ENCODE results near the gene BAX.
A peak's percentile ranks its signal among the peaks of the same experiment; 100 is the strongest.

Gene BAX

DNA sequence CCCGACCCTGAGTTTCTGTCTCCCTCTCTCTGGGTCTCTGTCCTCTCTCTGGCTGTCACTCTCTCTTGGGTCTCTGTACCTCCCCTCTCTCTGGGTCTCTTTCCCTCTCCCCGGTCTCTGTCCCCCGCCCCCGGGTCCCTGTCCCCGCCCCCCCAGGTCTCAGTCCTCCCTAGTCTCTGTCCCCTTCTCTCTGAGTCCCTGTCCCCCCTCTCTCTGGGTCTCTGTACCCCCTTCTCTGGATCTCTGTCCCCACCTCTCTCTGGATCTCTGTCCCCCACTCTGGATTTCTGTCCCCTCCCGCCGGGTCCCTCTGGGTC lies 8.1 kb downstream of the BAX start:
- no peak for DNase-seq (ENCODE audit: low spot score)

- peak; percentile 87 for DNase-seq (ENCODE audit: low spot score)
Observed at GRCh38 chr19:48963371-48964204, 8.9 kb downstream of the BAX start.

GRCh38 chr19:48964205-48965039 lies 9.7 kb downstream of the BAX start:
- DNase-seq (ENCODE audit: low spot score) = peak; percentile 58

- peak; percentile 97 for DNase-seq (ENCODE audit: low spot score)
Observed at GRCh38 chr19:48965040-48965805, 10.5 kb downstream of the BAX start, which contains the start of gene FTL. Gene FTL, plus strand, starts transcription at chr19:48965309. Its CDS starts 199 bp downstream, at chr19:48965508.

GRCh38 chr19:48965806-48966540 lies 11.3 kb downstream of the BAX start:
- peak; percentile 54 for DNase-seq (ENCODE audit: low spot score)

DNA sequence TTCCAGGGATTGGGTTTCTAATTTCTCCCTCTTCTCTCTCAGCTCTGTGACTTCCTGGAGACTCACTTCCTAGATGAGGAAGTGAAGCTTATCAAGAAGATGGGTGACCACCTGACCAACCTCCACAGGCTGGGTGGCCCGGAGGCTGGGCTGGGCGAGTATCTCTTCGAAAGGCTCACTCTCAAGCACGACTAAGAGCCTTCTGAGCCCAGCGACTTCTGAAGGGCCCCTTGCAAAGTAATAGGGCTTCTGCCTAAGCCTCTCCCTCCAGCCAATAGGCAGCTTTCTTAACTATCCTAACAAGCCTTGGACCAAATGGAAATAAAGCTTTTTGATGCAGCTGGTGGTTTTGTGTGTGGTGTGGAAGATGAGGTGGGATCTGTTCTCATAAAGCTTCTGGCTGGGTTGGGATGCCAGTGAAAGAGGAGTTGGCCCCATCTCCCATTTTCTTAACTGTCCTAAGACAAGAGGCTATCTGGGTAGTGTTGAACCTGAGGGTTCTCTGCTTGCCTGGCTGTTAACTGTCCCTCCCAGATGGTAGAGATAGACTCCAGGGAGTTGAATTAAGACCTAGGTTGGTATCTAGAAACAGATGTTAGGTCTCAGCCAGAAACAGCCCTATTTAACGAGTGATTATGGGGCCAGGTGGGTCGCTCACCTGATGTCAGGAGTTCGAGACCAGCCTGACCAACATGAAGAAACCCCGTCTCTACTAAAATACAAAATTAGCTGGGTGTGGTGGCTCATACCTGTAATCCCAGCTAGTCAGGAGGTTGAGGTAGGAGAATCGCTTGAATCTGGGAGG lies 12.1 kb downstream of the BAX start:
- DNase-seq (ENCODE audit: low spot score) = no peak

GRCh38 chr19:48967346-48968178 lies 12.9 kb downstream of the BAX start:
- peak; percentile 30 for DNase-seq (ENCODE audit: low spot score)

DNA sequence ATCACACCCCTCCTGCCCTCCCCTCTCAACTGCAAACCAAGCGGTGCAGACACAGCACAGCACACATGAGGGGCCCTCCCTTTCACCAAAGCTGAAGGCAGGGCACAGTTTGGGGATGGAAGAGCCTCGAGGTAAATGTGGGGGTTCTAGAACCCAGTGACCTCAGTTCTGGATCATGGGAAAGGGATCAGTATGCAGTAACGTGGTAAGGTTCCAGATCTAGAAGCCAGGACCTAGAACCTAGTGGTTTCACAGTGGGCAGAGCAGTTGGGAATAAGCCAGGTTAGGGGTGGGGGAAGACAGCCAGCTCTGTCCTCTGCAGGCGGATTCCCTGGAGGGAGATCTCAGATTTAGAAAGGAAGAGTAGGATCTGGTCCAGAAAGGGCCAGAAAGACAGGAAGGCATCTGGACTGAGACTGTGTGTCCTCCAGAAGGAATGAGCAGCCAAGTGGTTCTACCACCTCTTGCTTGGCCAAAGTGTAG lies 13.5 kb downstream of the BAX start:
- DNase-seq (ENCODE audit: low spot score) = no peak

DNA sequence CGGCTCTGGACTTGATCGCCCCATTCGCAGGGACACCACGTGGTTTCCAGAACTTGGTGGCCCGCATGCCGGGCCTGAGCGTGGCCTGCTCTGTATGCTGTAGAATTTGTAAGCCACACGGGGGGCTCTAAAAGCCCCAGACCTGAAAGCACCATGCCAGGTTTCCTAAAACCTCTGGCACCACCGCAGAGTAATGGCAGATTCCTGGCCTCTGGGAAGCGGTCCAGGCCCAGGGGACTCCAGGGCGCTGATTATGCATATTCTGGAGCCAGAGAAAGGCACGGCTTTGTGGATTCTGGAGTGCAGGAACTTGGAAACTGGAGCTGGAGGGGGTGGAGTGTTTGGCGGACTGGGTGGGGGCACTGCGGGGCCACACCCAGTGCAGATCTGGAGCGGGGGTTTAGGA lies 14.1 kb downstream of the BAX start:
- DNase-seq (ENCODE audit: low spot score) = no peak

GRCh38 chr19:48969276-48970138 lies 14.8 kb downstream of the BAX start:
- DNase-seq (ENCODE audit: low spot score) = no peak

- no peak for DNase-seq (ENCODE audit: low spot score)
Observed at GRCh38 chr19:48970139-48970766, 15.6 kb downstream of the BAX start.

DNA sequence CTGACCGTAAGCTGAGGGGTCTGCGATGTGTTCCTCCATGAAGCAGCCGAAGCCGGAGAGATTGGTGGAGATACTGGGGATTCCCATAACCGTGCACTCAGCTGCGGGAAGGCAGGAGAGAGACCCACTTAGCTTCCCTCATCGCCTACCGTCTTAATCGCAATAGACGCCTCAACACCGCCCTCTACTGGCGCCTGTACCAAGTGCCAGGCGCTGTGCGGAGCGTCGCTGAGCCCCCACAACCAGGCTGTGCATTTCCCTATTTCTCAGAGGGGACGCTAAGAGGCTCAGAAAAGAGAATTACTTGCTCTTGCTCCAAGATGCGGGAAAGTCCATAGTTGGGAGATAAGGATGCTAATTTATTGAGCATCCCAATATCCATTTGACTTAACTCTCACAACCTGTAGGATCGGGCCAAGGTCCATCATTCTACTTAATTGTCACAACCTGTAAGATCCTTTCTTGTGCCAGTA lies 16.3 kb downstream of the BAX start:
- DNase-seq (ENCODE audit: low spot score) = peak; percentile 74

GRCh38 chr19:48975947-48976847 lies 21.5 kb downstream of the BAX start:
- DNase-seq (ENCODE audit: low spot score) = no peak

- DNase-seq (ENCODE audit: low spot score) = no peak
Observed at GRCh38 chr19:48977061-48977460, 22.4 kb downstream of the BAX start.

DNA sequence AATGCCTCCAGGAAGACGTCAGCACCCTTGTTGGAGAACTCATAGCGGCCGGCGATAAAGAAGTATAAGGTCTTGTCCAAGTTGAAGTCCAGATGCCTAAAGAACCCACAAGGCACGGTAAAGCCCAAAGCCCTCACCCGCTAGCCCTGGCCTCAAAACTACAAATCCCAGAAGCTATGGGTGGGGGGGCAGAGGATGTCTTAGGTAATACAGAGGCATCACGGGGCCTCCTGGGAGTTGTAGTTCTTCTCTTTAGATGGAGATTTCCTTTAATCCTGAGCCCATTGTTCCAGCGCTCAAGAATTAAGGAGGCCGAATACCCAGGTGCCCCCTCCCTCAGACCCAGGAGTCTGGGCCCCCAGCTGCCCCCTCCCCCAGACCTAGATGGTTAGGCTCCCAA lies 27.6 kb downstream of the BAX start:
- no peak for DNase-seq (ENCODE audit: low spot score)

GRCh38 chr19:48985711-48986110 lies 31.0 kb downstream of the BAX start:
- no peak for DNase-seq (ENCODE audit: low spot score)

DNA sequence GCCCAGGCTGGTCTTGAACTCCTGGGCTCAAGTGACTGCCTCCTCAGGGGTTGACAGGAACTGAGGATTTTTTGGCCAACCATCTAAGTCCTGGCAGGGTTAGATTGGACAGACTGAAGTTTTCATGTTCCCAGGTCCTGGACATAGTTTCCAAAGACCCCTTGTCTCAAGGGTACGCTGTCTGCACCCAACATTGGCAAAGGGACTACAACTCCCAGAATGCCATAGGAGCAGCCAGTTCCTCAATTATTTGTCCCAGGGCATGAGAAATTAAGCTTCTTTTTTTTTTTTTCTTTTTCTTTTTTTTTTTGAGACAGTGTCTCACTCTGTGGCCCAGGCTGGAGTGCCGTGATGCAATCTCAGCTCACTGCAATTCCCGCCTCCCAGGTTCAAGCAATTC lies 31.5 kb downstream of the BAX start:
- no peak for DNase-seq (ENCODE audit: low spot score)

Measured in AG20443 (cell line).